IPS-NIHi7 (cell line): ENCODE measurements around the gene POU6F2.

ENCODE experiments used
- DNase-seq: peaks from one replicate; pipeline ENCODE4 v3.0.0; 2012; ENCODE audit warnings: mixed read lengths; ENCODE audit errors: extremely low spot score

Gene POU6F2

GRCh38 chr7:39248692-39249090, 271.0 kb downstream of the POU6F2 start:
- DNase-seq, result no peak

- DNase-seq, result no peak
Observed at GRCh38 chr7:39249635-39250152, 272.0 kb downstream of the POU6F2 start.

GRCh38 chr7:39252916-39253315, 275.2 kb downstream of the POU6F2 start:
- DNase-seq, result peak; percentile 21

- peak; percentile 20 for DNase-seq
Observed at GRCh38 chr7:39259391-39260003, 281.8 kb downstream of the POU6F2 start.

- no peak for DNase-seq
Observed at GRCh38 chr7:39260279-39260844, 282.7 kb downstream of the POU6F2 start.

- DNase-seq, result no peak
Observed at GRCh38 chr7:39261771-39262170, 284.1 kb downstream of the POU6F2 start.

GRCh38 chr7:39265641-39266591, 288.2 kb downstream of the POU6F2 start:
- peak; percentile 25 for DNase-seq

- no peak for DNase-seq
Observed at GRCh38 chr7:39269034-39269433, 291.3 kb downstream of the POU6F2 start.

GRCh38 chr7:39270018-39270417, 292.3 kb downstream of the POU6F2 start:
- DNase-seq, result no peak

- DNase-seq, result no peak
Observed at GRCh38 chr7:39271402-39271801, 293.7 kb downstream of the POU6F2 start.

- no peak for DNase-seq
Observed at GRCh38 chr7:39272111-39272510, 294.4 kb downstream of the POU6F2 start.

- no peak for DNase-seq
Observed at GRCh38 chr7:39272691-39273090, 295.0 kb downstream of the POU6F2 start.

- DNase-seq, result no peak
Observed at GRCh38 chr7:39280337-39280736, 302.6 kb downstream of the POU6F2 start.

GRCh38 chr7:39285256-39285655, 307.5 kb downstream of the POU6F2 start:
- DNase-seq, result no peak

- DNase-seq, result no peak
Observed at GRCh38 chr7:39288303-39288702, 310.6 kb downstream of the POU6F2 start.

GRCh38 chr7:39291628-39292410, 314.1 kb downstream of the POU6F2 start:
- DNase-seq, result no peak

GRCh38 chr7:39293056-39293823, 315.5 kb downstream of the POU6F2 start:
- DNase-seq, result no peak

GRCh38 chr7:39294022-39294421, 316.3 kb downstream of the POU6F2 start:
- DNase-seq, result no peak

- no peak for DNase-seq
Observed at GRCh38 chr7:39295796-39296195, 318.1 kb downstream of the POU6F2 start.

- no peak for DNase-seq
Observed at GRCh38 chr7:39299695-39300094, 322.0 kb downstream of the POU6F2 start.

GRCh38 chr7:39300276-39300675, 322.6 kb downstream of the POU6F2 start:
- no peak for DNase-seq
